ENCODE data around the gene PTPRA. TPM values are rescaled to one million over a fixed set of nuclear protein-coding genes. Genes with fewer than 3 reads are reported as not detected.
"Not testable (repeated sequence)": the region's sequence is repeated elsewhere in the genome, so short reads cannot be mapped to it uniquely, and the experiment has no call there.

PTPRA gene, protein sequence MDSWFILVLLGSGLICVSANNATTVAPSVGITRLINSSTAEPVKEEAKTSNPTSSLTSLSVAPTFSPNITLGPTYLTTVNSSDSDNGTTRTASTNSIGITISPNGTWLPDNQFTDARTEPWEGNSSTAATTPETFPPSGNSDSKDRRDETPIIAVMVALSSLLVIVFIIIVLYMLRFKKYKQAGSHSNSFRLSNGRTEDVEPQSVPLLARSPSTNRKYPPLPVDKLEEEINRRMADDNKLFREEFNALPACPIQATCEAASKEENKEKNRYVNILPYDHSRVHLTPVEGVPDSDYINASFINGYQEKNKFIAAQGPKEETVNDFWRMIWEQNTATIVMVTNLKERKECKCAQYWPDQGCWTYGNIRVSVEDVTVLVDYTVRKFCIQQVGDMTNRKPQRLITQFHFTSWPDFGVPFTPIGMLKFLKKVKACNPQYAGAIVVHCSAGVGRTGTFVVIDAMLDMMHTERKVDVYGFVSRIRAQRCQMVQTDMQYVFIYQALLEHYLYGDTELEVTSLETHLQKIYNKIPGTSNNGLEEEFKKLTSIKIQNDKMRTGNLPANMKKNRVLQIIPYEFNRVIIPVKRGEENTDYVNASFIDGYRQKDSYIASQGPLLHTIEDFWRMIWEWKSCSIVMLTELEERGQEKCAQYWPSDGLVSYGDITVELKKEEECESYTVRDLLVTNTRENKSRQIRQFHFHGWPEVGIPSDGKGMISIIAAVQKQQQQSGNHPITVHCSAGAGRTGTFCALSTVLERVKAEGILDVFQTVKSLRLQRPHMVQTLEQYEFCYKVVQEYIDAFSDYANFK
- 41.9 TPM for polyA plus RNA-seq (ENCODE audit: insufficient read length)

DNA sequence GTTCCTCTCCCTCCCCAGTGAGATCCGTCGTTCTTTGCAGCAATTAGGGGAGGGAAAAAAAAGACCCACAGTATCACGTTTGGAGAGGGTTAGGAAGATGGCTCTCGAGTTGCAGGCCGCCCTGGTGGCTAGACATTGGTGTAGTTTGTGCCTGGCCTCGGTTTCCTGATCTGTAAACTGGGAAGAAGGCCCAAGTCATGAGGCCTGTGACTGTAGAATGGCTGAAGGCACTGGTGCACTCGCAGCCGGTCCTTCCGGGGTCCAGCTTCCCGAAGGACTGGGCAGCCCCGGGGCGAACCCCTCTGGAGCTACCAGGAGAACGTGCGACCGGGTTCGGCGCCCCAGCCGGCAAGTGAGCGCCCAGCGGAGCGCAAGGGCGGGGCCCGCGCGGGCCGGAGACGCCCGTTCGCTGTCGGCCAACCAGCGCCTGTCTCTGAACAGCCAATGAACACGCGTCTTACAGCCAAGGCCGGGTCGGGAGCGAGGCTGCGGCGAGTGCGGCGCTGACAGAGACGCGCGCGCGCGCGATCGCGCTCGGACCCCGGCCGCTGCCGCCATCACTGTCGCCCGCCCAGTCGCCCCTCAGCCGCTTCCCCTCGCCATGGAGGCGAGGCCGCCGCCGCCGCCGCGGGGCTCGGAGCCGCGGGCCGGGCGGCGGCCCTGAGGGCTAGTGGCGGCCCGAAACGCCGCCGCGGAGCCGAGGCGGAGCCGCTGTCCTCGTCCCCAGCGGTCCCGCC is at the start of gene PTPRA:
Gene PTPRA, plus strand, starts transcription at position 472 of the 737 bp plus-strand sequence. CDS start 90,797 bp downstream, outside the sequence.
- DNase-seq, result peak; percentile 95

DNA sequence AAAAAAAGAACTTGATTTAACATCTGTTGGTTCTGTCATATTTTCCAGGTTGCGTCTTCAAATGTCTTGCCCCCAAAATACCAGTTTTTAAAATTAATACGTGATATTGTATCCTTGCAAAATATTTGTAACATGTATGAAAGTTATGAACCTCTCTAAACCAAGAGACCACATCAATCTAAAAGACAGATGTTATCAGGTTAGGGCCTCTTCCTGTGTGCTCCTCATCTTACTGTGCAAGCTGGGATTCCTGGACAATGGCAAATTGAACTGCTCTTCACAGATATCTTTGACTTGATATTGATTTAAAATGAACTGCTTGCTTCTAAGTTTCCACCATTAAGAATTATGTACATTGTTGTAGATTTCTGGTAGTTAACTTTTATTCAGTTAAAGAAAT is 47.5 kb upstream of the PTPRA start:
- DNase-seq, result no peak

DNA sequence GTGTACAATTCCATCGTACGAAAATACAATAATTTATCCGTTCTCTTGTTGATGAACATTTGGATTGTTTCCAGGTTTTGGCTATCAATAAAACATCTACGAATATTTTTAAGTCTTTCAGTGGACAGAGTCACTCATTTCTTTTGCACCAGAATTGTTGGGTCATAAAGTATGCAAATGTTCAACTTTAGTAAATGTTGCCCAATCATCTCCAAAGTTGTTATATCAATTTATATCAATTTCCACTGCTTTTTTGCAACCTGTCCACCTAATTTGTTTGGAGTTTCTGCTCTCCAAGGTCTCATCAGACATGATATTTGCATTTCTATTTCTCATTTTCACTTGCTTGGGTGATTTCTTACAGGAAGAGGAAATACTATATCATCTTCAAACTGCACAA is 46.6 kb upstream of the PTPRA start:
- no peak for DNase-seq

DNA sequence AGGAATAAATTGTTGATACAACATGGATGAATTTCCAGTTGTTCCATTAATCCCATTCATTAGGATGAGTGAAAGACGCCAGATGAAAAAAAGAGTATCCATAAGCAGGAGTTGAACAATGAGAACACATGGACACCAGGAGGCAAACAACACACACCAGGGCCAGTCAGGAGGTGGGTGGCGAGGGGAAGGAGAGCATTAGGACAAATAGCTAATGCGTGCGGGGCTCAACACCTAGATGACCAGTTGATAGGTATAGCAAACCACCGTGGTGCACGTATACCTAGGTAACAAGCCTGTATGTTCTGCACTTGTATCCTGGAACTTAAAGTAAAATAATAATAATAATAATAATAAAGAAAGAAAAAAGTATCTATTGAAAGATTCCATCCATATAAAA is 43.9 kb upstream of the PTPRA start:
- no peak for DNase-seq

DNA sequence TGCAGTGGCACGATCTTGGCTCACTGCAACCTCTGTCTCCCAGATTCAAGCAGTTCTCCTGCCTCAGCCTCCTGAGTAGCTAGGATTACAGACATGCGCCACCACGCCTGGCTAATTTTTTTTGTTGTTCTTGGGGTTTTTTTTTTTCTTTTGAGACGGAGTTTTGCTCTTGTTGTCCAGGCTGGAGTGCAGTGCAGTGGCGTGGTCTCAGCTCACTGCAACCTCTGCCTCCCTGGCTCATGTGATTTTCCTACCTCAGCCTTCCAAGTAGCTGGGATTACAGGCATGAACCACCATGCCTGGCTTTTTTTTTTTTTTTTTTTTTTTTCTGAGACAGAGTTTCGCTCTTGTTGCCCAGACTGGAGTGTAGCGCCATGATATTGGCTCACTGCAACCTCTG is 42.1 kb upstream of the PTPRA start:
- not testable (repeated sequence) for DNase-seq

DNA sequence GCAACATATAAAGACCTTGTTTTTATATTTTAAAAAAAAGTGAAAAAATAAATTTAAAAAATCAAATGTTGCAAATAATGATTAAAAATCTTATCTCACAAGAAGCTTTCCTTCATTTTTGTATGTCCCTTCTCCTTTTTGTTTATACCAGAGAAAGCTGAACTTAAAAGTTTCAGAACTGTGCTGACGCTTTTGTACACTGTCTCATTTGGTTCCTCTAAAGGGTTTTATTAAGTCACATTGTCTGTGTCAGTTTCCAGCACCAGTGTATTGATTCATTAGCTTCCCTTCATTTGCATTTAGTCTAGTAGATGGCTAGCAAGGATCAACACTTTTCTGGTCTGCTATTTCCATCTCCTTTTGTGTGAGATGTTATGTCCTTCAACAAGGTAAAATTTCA is 39.5 kb upstream of the PTPRA start:
- no peak for DNase-seq

DNA sequence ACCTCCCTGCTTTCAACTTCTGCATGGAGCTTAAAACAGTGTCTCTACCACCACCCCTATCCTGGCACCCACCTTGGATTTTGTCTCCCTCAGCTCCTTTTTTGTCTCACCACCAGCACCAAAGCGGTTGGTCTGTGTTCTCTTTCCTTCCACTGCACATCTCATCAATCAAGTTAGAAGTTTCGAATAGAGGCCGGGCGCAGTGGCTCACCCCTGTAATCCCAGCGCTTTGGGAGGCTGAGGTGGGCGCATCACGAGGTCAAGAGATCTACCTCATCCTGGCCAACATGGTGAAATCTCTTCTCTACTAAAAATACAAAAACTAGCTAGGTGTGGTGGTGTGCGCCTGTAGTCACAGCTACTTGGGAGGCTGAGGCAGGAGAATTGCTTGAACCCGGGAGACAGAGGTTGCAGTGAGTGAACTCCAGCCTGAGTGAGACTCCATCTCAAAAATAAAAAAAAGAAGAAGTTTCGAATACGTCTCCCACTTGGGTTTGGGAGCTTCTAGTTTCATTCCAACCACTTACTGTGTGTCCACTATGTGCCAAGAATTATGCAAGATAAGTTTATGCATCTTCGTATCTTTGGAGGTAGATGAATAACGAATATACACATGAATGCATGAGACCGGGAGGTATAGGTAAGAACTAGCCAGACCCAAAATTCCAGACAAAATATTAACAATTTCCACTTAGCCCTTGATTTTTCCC is 38.7 kb upstream of the PTPRA start:
- DNase-seq, result no peak

DNA sequence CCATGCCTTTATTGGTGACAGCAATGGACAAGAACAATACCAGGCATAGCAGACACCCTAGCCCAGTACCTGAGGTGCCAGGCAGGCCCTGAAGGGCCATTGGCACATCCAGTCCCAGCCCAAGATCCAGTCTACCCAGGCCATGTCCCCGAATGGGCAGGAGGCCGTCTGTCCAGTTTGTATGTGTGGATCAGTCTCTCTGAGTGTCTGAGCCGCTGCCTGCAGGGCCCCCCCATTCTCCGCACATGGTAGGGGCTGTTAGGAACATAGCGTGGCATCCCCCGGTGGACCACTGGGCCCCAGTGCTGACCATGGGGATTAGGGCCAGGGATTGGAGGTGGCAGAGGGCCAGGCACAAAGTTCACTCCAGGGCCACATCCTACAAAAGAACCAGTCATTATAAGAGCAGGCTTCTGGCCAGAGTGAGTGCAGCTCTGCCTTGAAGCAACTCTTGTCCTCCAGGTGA is 37.9 kb upstream of the PTPRA start:
- DNase-seq, result no peak

DNA sequence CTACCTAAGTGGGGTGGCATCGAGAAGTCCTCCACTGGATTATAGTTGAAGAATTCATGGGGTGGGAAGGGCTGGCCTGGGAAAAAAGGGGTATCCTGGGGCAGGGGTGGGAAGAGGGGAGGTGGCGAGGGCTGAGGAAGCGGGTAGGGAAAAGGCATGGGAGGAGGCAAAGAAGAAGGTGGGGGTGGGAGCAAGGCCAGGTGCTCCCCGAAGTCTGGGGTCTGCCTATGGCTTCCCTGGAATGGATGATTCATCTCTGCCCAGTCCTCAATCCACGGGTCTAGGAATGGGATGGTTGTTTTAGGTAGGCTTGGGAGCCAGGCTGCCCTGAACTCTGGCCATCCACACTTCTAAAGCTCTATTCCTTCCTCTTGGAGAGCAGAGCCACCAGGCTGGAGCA is 37.2 kb upstream of the PTPRA start:
- DNase-seq, result no peak

DNA sequence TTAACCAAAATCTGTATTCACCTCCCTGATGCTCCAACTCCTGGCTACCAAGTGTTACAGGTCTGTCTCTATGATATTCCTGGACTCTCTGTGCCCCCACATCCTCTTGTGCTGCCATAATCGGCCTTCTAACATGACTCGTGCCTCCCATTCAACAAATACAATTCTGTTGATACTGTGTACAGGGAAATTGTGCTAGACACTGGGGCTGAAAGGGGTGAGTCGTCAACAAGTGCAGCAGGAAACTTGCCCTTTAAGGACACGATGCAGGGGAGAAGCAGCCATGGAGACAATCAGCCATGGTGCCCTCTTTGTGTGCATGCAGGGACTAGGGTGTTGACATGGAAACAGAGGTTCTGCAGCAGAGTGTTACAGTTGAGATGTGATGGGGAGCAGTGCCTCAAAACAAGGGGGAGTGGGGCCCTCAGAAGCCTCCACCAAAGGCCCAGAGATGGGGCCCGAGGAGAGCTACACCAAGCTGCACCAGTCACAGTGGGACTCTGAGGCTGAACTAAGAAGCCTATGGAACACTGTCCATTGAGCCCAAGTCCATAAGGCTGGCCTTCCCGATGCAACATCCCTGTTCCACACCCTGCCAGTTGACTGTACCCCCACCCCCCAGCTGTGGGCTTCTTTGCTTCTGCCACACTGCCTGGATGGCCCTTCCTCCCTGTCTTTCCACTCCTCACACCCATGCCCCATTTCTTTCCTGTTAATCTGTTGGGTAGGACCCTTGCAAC is 35.9 kb upstream of the PTPRA start:
- no peak for DNase-seq

DNA sequence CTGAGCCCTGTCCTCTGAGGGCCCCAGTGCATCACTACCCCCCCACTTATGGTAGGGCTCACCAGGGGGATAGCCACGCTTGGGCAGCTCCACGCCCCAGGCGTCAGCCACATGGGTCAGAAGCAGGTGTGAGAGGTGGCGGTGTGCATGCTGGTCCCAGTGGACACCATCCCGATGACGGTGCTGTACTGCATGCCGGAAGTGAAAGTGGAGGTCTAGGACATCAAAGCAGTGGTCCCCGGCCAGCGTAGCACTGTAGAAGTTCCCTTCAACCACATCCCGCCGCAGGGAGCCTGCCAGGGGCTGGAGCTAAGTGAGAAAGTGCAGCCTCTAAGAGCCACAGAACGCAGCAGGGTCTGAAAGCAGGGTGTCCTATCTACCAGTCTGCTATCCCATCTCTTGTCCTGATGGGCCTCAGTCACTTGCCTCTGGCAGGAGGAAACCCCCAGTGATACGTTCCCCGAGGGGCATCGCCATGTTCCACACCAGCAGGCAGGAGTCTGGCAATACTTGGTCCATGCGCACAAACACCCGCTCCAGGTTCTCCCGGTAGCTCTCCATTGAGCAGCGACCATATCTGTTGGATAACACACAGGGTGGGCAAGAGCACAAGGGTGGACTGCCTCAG is 35.0 kb upstream of the PTPRA start:
- no peak for DNase-seq

DNA sequence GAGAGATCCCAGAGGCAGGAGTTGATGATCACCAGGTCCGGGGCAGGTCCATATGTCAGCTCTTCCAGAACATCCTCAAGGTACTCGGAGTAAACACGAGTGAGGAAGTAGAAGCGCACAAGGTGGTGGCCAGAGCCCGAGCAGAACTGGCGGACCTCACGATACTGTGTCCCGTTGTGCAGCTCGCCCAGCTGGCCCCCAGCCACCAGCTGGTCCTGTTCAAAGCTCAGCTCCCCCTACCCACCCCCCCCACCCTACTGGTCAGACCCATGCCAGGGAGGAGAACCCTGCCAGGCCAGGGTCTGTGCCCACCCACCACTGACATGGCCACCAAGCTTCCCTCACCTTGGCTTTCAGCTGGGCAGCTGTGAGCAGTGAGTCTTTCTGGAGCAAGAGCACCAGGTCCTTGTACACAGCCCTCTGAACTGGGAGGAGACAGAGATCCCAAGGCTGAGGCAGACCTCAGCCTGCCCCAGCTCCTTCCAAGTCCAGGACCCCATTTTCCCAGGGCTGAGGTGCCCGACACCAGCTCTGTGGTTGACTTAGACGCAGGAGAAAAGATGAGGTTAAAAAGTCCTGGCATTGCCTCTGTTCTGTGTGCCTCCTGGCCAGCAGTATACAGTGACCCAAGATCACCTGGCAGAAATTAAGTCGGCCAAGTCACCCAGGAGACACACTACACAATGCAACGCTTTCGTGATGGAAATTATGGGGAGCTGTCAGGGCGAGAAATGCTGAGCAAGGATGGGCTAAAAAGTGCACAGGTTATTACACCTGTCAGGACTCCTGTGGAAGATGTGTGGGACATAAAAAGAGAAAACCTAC is 34.2 kb upstream of the PTPRA start:
- no peak for DNase-seq

DNA sequence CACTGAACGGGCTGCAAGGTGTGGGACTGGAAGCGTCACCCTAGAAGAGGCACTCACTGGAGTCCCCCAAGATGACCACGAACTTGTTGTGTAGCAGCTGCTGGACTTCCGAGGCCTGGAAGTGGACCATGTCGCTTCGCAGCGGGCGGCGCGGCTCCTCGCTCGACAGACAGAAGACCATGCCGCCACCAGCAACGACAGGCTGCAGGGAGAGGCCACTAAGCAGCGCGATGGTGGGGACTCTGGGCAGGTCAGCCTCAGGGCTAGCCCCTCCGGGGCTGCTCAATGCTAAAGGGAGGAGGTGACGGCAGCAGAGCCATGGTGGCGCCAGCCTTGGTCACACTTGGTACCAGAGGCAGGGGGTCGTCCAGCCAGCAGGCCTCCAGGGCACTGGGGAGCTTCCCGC is 33.5 kb upstream of the PTPRA start:
- no peak for DNase-seq

DNA sequence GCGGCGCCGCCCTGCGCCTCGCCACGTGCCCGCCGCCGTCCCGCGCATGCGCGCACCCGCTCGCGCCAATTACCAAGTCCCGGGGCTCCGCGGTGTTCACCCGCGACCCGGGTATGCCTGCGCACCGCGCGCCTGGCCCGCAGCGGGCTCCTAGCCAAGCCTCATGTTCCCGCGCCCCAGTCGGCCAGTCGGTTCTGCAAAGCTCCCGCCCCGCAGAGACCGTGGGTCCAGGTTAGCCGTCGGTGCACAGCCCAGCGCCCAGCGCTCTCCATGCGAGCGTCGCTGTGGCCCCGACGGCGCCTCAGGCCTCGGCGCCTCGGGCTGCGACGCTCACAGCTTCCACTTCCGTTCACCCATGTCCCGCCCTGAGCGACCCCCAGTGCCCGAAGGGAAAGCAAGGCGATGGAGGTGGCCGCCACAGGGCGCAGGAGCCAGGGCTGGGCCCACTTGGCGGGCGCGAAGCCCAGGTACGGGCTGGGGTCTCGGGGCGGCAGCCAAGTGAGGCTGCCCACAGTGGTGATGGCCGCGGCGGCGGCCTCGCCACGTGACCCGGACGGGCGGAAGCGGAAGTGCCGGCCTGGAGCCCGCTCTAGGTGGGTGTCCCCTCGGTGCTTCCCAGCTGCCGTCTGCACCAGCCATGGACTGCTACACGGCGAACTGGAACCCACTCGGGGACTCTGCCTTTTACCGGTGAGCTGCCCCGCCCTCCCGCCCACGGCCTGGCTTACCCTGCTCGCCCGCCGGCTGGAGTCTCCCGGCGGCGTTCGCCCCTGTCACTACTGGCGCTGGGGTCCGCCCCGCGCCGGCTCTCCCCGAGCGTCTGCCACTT is 32.9 kb upstream of the PTPRA start, which contains the start of the genes PCED1A and VPS16:
Gene PCED1A, minus strand, starts transcription at position 518 of the 829 bp plus-strand sequence. CDS start 743 bp downstream, outside the sequence.
Gene VPS16, plus strand, starts transcription at position 608 of the 829 bp plus-strand sequence. Its CDS starts 30 bp downstream, at position 638.
- DNase-seq, result peak; percentile 91

DNA sequence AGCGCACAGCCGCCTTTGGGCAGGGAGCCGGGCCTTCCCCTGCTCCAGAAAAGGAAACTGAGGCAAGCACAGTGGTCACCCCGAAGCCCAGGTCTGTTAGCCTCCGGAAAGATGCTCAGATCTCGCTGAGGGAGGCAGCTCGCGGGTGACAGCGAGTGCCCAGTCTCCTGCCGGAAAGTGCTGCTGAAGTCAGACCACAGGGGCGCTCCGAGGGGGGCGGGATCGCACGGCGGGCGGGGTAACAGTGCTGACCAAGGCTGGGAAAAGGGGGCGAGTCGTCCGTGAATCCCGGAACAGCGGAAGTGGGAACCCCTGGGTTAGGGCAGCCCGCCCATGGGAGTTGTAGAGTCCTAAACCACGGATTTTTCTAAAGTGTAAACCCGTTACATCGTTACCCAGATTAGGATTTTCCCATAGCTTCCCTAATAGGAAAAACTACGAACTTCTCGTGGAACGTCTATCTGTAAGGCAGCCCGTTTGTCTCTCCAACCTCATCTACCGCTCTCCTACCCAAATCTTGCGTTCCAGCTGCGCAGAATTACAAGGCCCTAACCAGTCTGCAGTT is 32.2 kb upstream of the PTPRA start:
- DNase-seq, result peak; percentile 73

DNA sequence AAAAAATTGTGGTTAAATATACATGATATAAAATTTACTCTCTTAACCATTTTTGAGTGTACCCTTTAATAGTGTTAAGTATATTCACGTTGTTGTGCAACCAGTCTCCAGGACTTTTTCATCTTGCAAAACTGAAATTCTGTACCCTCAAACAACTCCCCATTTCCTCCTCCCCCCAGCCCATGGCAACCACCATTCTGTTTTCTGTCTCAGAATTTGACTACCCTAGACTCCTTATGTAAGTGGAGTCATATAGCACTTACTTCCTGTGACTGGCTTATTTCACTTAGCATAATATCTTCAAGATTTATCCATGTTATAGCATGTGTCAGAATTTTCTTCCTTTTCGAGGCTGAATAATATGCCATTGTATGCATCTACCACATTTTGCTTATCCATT is 27.7 kb upstream of the PTPRA start:
- no peak for DNase-seq

DNA sequence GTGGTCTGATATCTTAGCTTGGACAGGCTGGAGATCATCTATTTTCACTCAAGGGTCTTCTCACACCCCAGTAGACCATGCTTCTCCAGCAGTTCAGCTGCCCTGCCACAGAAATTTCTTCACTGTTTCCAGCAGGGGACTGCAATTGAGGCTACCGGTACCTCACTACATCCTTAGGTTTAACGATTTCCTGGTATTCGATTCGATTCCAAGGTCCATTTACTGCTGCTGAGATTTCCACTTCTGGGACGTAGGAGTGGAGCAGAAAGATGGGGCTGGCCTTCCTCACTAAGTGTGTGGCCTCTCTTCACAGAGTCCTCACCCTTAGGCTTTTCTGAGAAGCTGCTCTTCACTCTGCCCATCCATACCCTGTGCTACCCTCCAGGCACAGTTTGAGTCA is 26.6 kb upstream of the PTPRA start:
- DNase-seq, result no peak

DNA sequence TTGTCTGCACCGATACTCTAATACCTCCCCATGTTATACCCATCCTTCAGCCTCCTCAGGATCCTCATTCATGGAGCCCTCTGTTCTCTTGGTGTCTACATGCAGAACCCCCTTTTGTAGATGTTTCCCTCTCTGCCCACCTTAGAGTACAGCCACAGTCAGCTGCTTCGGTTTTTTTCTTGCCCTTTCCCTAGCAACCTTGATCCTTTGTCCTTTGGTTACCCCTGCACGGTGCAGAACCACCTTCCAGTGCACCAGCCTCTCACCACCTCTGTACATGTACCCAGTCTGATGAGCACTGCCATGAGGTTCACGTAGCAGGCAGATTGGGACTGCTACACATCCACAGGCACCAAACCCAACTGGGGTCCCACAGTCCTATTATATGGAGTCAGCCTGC is 25.5 kb upstream of the PTPRA start:
- DNase-seq, result no peak

DNA sequence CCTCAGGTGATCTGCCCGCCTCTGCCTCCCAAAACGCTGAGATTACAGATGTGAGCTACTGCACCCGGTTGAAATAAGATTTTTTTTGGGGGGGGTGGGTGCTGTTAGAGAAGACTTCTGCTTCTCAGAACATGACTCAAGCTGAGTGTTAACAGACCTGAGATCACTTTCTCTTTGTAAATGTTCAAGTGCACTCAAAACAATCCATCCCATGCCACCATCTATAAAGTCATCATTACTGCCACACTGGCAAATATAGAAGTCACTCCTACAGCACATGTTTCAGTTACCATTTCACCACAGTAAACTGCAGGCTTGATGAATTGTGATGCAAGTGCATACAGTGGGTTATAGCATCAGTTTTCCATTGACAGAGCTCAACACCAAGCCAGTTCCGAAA is 23.8 kb upstream of the PTPRA start:
- DNase-seq, result no peak
